Lung microvascular endothelial cell (primary cell): Measurements from ENCODE around the gene TBC1D2B. TPM values are rescaled to one million over a fixed set of nuclear protein-coding genes. Genes with fewer than 3 reads are reported as not detected.
"Not testable (repeated sequence)": the region's sequence is repeated elsewhere in the genome, so short reads cannot be mapped to it uniquely, and the experiment has no call there.

Experiments used
- DNase-seq, 2 donors: peaks; one replicate each; pipeline versions ENCODE4 v3.0.0 to v3.0.0-alpha.2; 2010; ENCODE audit warnings: low read depth in 2 of 2
- total RNA-seq: library from RNA; depleted of rRNA; stranded (reverse); fragments of >200 nt; gene quantifications from 2 replicates; pipeline ENCODE4 v1.2.1, GENCODE V29; 2014

TBC1D2B gene
- total RNA-seq, 1 donor from 2014 or later, result 29.4 TPM

- no peak for DNase-seq
Observed at GRCh38 chr15:77991029-77991406, 86.5 kb downstream of the TBC1D2B start.

GRCh38 chr15:77989296-77990143, 88.0 kb downstream of the TBC1D2B start:
- no peak for DNase-seq

- no peak for DNase-seq
Observed at GRCh38 chr15:77988347-77989295, 88.9 kb downstream of the TBC1D2B start.

GRCh38 chr15:77987765-77988136, 89.8 kb downstream of the TBC1D2B start:
- DNase-seq, result not testable (repeated sequence)

GRCh38 chr15:77986891-77987764, 90.4 kb downstream of the TBC1D2B start:
- DNase-seq, result no peak

- no peak for DNase-seq
Observed at GRCh38 chr15:77985931-77986480, 91.5 kb downstream of the TBC1D2B start.

- DNase-seq, result no peak
Observed at GRCh38 chr15:77985031-77985930, 92.2 kb downstream of the TBC1D2B start.

GRCh38 chr15:77984446-77984861, 93.1 kb downstream of the TBC1D2B start:
- no peak for DNase-seq

- DNase-seq, result no peak
Observed at GRCh38 chr15:77983708-77984445, 93.6 kb downstream of the TBC1D2B start.

- DNase-seq, result no peak
Observed at GRCh38 chr15:77983091-77983707, 94.3 kb downstream of the TBC1D2B start.

GRCh38 chr15:77982127-77982490, 95.4 kb downstream of the TBC1D2B start:
- DNase-seq, result no peak

- no peak for DNase-seq
Observed at GRCh38 chr15:77981281-77982126, 96.0 kb downstream of the TBC1D2B start.

- DNase-seq, result not testable (repeated sequence)
Observed at GRCh38 chr15:77980674-77981073, 96.8 kb downstream of the TBC1D2B start.

- no peak for DNase-seq
Observed at GRCh38 chr15:77980098-77980497, 97.4 kb downstream of the TBC1D2B start.

- not testable (repeated sequence) for DNase-seq
Observed at GRCh38 chr15:77979157-77979556, 98.4 kb downstream of the TBC1D2B start.

- DNase-seq, result not testable (repeated sequence)
Observed at GRCh38 chr15:77978759-77979145, 98.8 kb downstream of the TBC1D2B start.

- not testable (repeated sequence) for DNase-seq
Observed at GRCh38 chr15:77977903-77978758, 99.4 kb downstream of the TBC1D2B start.
